Neuronal stem cell (in vitro differentiated cells): ENCODE results near the gene BNIP5.
A peak's percentile ranks its signal among the peaks of the same experiment; 100 is the strongest.

Experiments used
- DNase-seq: peaks from one replicate; pipeline ENCODE4 v3.0.0-alpha.2; 2013; ENCODE audit warnings: low spot score
- H2AFZ ChIP-seq: one replicate; pipeline ENCODE4 v1.6.1; 2013; ENCODE audit warnings: mild to moderate bottlenecking, low read length, inconsistent platforms
- H2AK5ac ChIP-seq: 2 replicates; pipeline ENCODE4 v1.6.1; 2013; ENCODE audit warnings: low read depth, mild to moderate bottlenecking, inconsistent platforms, low read length, moderate library complexity, mixed read lengths
- H2BK120ac ChIP-seq: 2 replicates; pipeline ENCODE4 v1.6.1; 2013; ENCODE audit warnings: low read depth, mild to moderate bottlenecking, inconsistent platforms, low read length, moderate library complexity, mixed read lengths
- H2BK12ac ChIP-seq: one replicate; pipeline ENCODE4 v1.6.1; 2013; ENCODE audit warnings: low read length, inconsistent platforms
- H2BK15ac ChIP-seq: 2 replicates; pipeline ENCODE4 v1.6.1; 2013; ENCODE audit warnings: mild to moderate bottlenecking, low read length, inconsistent platforms, mixed read lengths
- H2BK5ac ChIP-seq: one replicate; pipeline ENCODE4 v1.6.1; 2013; ENCODE audit warnings: inconsistent platforms, mild to moderate bottlenecking, low read length, moderate library complexity
- H3K14ac ChIP-seq: one replicate; pipeline ENCODE4 v1.6.1; 2013; ENCODE audit warnings: low read length, inconsistent platforms
- H3K18ac ChIP-seq: 2 replicates; pipeline ENCODE4 v1.6.1; 2013; ENCODE audit warnings: low read length, inconsistent platforms
- H3K23ac ChIP-seq: 2 replicates; pipeline ENCODE4 v1.6.1; 2013; ENCODE audit warnings: low read depth, mild to moderate bottlenecking, mixed read lengths, low read length, inconsistent platforms; ENCODE audit not compliant: poor library complexity
- H3K27ac ChIP-seq: replicated peaks from 3 replicates; pipeline ENCODE4 v1.5.1; 2013; ENCODE audit warnings: low read length, inconsistent platforms
- H3K27me3 ChIP-seq, 3 experiments: 2 replicates each; pipeline ENCODE4 v1.6.1; 2013; ENCODE audit warnings: low read length in 3 of 3, mild to moderate bottlenecking in 2 of 3, inconsistent platforms in 1 of 3, low read depth in 1 of 3, mixed read lengths in 1 of 3, moderate library complexity in 1 of 3; ENCODE audit not compliant: control insufficient read depth in 3 of 3, insufficient read depth in 3 of 3
- H3K36me3 ChIP-seq, 2 donors: replicated peaks in 1 of 2; 2 replicates each; pipeline ENCODE4 v1.6.1; 2013; ENCODE audit warnings: low read length in 2 of 2; ENCODE audit not compliant: control insufficient read depth in 2 of 2, insufficient read depth in 2 of 2
- H3K4ac ChIP-seq: 2 replicates; pipeline ENCODE4 v1.6.1; 2013; ENCODE audit warnings: inconsistent platforms, mild to moderate bottlenecking, low read length, moderate library complexity
- H3K4me1 ChIP-seq, 2 donors: 1 replicate in 1 of 2; 2 replicates in 1 of 2; pipeline ENCODE4 v1.6.1; 2013; ENCODE audit warnings: low read length in 2 of 2, low read depth in 1 of 2; ENCODE audit not compliant: control insufficient read depth in 2 of 2, insufficient read depth in 1 of 2
- H3K4me2 ChIP-seq: one replicate; pipeline ENCODE4 v1.6.1; 2013; ENCODE audit warnings: mild to moderate bottlenecking, low read length, inconsistent platforms; ENCODE audit not compliant: insufficient read depth, poor library complexity, severe bottlenecking
- H3K4me3 ChIP-seq, 2 donors: 2 replicates each; pipeline ENCODE4 v1.5.1; 2013; ENCODE audit warnings: low read length in 2 of 2, mild to moderate bottlenecking in 2 of 2, inconsistent platforms in 1 of 2, moderate library complexity in 1 of 2
- H3K79me1 ChIP-seq: one replicate; pipeline ENCODE4 v1.6.1; 2013; ENCODE audit warnings: low read depth, mild to moderate bottlenecking, inconsistent platforms, low read length, moderate library complexity
- H3K9ac ChIP-seq: one replicate; pipeline ENCODE4 v1.6.1; 2013; ENCODE audit warnings: mild to moderate bottlenecking, low read depth, low read length, inconsistent platforms; ENCODE audit not compliant: poor library complexity
- H3K9me3 ChIP-seq, 2 donors: replicated peaks in 1 of 2; 2 replicates each; pipeline versions ENCODE3 to v1.6.1; 2013; ENCODE audit warnings: low read length in 2 of 2, mild to moderate bottlenecking in 2 of 2, inconsistent platforms in 1 of 2, low read depth in 1 of 2, mixed read lengths in 1 of 2, moderate library complexity in 1 of 2; ENCODE audit not compliant: control insufficient read depth in 2 of 2, insufficient read depth in 1 of 2
- H4K8ac ChIP-seq: one replicate; pipeline ENCODE4 v1.6.1; 2013; ENCODE audit warnings: low read depth, mild to moderate bottlenecking, inconsistent platforms, low read length, moderate library complexity
- H4K91ac ChIP-seq: one replicate; pipeline ENCODE4 v1.6.1; 2013; ENCODE audit warnings: low read length, low read depth, mild to moderate bottlenecking, inconsistent platforms; ENCODE audit not compliant: poor library complexity
- WGBS, 2 donors: extraction: QIAGEN DNeasy Blood & Tissue Kit; methylation state at CpG; one replicate each; pipeline ENCODE4 v1.1.7; 2013; ENCODE audit warnings: missing lambda C conversion rate in 2 of 2, mixed read lengths in 1 of 2; ENCODE audit not compliant: insufficient read length in 2 of 2, insufficient replicate concordance in 1 of 2; ENCODE audit errors: extremely low coverage in 2 of 2; 5-methylcytosine and 5-hydroxymethylcytosine counted together

Gene BNIP5

DNA sequence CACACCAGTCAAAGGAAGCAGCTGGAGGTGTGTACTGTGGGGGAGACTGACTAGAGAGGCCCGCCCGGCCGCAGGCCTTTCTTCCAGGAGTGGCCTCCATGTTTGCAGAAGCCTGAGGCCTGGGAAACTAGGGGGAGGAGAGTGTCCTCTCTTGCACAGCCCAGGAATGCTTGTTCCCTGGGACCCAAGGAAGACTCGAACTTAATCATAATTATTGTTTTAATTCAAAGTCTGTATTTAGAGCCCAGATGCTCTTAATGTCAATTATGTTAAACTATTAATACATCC lies 23.1 kb downstream of the BNIP5 start:
- Histone ChIP-seq H3K27ac (no peak overlapping the region), H3K9ac (no peak overlapping the region), H3K23ac (no peak overlapping the region), H2AK5ac (no peak overlapping the region), H3K9me3 (no peaks in the 10 kb centered on the region), H3K79me1 (no peaks in the 10 kb centered on the region), H3K4me3 (no peak overlapping the region), H4K91ac (no peak overlapping the region), H3K14ac (no peak overlapping the region), H2BK15ac (no peak overlapping the region), H4K8ac (no peak overlapping the region), H2BK12ac (no peak overlapping the region), H3K18ac (peak overlapping the region; percentile 11), H3K4ac (no peak overlapping the region), H2BK120ac (no peak overlapping the region), H3K36me3 (no peaks in the 10 kb centered on the region), H3K4me1 (peaks cover 0 to 2% of the 10 kb centered on the region in 2 donors), H3K27me3 (peaks cover 0 to 8% (median 0%) of the 10 kb centered on the region in 3 experiments), H3K4me2 (no peak overlapping the region), H2AFZ (no peak overlapping the region), H2BK5ac (no peak overlapping the region)
- DNase-seq, result no peak
- WGBS, 2 donors, result no CpG with 5 or more reads among the region's 4 CpGs

GRCh38 chr6:36312854-36313648 lies 23.6 kb downstream of the BNIP5 start:
- H3K36me3 ChIP-seq, result no peaks in the 10 kb centered on the region
- peak overlapping the region; percentile 40 for H2AK5ac ChIP-seq
- no peak overlapping the region for H3K4ac ChIP-seq
- no peak overlapping the region for H4K91ac ChIP-seq
- no peak overlapping the region for H3K14ac ChIP-seq
- no peak overlapping the region for H2BK12ac ChIP-seq
- peak overlapping the region; percentile 18 for H2BK15ac ChIP-seq
- H3K4me3 ChIP-seq, result no peak overlapping the region
- H4K8ac ChIP-seq, result no peak overlapping the region
- H3K9ac ChIP-seq, result no peak overlapping the region
- H3K18ac ChIP-seq, result peak overlapping the region; percentile 11
- no peaks in the 10 kb centered on the region for H3K79me1 ChIP-seq
- H3K27me3 ChIP-seq, result peaks cover 0 to 8% (median 0%) of the 10 kb centered on the region in 3 experiments
- no CpG with 5 or more reads among the region's 8 CpGs for WGBS, 2 donors
- H3K4me2 ChIP-seq, result no peak overlapping the region
- no peak overlapping the region for H2BK120ac ChIP-seq
- no peaks in the 10 kb centered on the region for H3K9me3 ChIP-seq
- H2AFZ ChIP-seq, result no peak overlapping the region
- H3K23ac ChIP-seq, result peak overlapping the region; percentile 50
- H3K4me1 ChIP-seq, result peaks cover 0 to 2% of the 10 kb centered on the region in 2 donors
- no peak for DNase-seq
- no peak overlapping the region for H3K27ac ChIP-seq
- H2BK5ac ChIP-seq, result no peak overlapping the region

DNA sequence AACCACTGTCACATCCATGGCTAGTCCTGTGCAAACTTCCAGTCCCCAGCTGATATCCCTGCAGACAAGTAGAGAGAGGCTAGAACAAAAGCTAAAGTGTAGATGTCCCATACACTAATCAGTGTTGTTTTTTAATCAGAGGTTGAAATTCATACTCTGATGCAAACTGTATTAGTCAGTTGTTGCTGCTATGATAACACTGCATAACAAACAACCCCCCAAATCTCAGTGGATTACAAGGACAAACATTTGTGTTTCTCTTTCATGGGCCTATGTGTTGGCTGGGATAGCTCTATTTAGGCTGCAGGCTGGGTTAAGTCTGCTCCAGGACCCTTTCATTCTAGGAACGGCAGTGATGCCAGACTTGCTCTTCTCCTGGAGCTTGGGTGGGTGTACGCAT lies 26.8 kb downstream of the BNIP5 start:
- no peak overlapping the region for H4K8ac ChIP-seq
- no CpG with 5 or more reads among the region's 2 CpGs for WGBS, 2 donors
- H2BK12ac ChIP-seq, result no peak overlapping the region
- no peak overlapping the region for H2BK120ac ChIP-seq
- H3K27ac ChIP-seq, result no peak overlapping the region
- H3K36me3 ChIP-seq, result no peaks in the 10 kb centered on the region
- H2AFZ ChIP-seq, result no peak overlapping the region
- H3K18ac ChIP-seq, result no peak overlapping the region
- no peaks in the 10 kb centered on the region for H3K9me3 ChIP-seq
- no peak for DNase-seq
- peaks cover 0 to 6% (median 0%) of the 10 kb centered on the region in 3 experiments for H3K27me3 ChIP-seq
- peaks cover 6 to 7% of the 10 kb centered on the region in 2 donors for H3K4me1 ChIP-seq
- H3K79me1 ChIP-seq, result no peaks in the 10 kb centered on the region
- no peak overlapping the region for H3K23ac ChIP-seq
- H3K4me3 ChIP-seq, result no peak overlapping the region
- no peak overlapping the region for H3K4ac ChIP-seq
- no peak overlapping the region for H4K91ac ChIP-seq
- no peak overlapping the region for H2AK5ac ChIP-seq
- no peak overlapping the region for H3K9ac ChIP-seq
- H2BK15ac ChIP-seq, result no peak overlapping the region
- no peak overlapping the region for H3K14ac ChIP-seq
- no peak overlapping the region for H3K4me2 ChIP-seq
- no peak overlapping the region for H2BK5ac ChIP-seq

GRCh38 chr6:36309203-36309602 lies 27.5 kb downstream of the BNIP5 start:
- Histone ChIP-seq H3K79me1 (no peaks in the 10 kb centered on the region), H3K9me3 (no peaks in the 10 kb centered on the region), H3K9ac (no peak overlapping the region), H3K36me3 (no peaks in the 10 kb centered on the region), H3K27ac (no peak overlapping the region), H3K23ac (no peak overlapping the region), H2AFZ (no peak overlapping the region), H2BK12ac (no peak overlapping the region), H3K4me1 (peaks cover 6 to 7% of the 10 kb centered on the region in 2 donors), H3K4ac (no peak overlapping the region), H2BK120ac (no peak overlapping the region), H2AK5ac (no peak overlapping the region), H4K8ac (no peak overlapping the region), H3K18ac (no peak overlapping the region), H3K27me3 (peaks cover 0 to 6% (median 0%) of the 10 kb centered on the region in 3 experiments), H3K4me2 (no peak overlapping the region), H3K4me3 (no peak overlapping the region), H3K14ac (no peak overlapping the region), H4K91ac (no peak overlapping the region), H2BK15ac (no peak overlapping the region), H2BK5ac (no peak overlapping the region)
- DNase-seq, result no peak
- WGBS, 2 donors, result no CpG with 5 or more reads among the region's 7 CpGs
